Measurements from ENCODE around the gene TFEC.
"Not testable (repeated sequence)": the region's sequence is repeated elsewhere in the genome, so short reads cannot be mapped to it uniquely, and the experiment has no call there.

DNA sequence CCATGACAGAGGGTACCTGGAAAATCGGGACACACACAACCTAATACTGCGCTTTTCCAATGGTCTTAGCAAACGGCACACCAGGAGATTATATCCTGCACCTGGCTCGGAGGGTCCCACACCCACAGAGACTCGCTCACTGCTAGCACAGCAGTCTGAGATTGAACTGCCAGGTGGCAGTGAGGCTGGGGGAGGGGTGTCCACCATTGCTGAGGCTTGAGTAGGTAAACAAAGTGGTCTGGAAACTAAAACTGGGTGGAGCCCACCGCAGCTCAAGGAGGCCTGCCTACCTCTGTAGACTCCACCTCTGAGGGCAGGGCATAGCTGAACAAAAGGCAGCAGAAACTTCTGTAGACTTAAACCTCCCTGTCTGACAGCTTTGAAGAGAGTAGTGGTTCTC is 16.7 kb upstream of the TFEC start:
- TF ChIP-seq, protein P1, sequence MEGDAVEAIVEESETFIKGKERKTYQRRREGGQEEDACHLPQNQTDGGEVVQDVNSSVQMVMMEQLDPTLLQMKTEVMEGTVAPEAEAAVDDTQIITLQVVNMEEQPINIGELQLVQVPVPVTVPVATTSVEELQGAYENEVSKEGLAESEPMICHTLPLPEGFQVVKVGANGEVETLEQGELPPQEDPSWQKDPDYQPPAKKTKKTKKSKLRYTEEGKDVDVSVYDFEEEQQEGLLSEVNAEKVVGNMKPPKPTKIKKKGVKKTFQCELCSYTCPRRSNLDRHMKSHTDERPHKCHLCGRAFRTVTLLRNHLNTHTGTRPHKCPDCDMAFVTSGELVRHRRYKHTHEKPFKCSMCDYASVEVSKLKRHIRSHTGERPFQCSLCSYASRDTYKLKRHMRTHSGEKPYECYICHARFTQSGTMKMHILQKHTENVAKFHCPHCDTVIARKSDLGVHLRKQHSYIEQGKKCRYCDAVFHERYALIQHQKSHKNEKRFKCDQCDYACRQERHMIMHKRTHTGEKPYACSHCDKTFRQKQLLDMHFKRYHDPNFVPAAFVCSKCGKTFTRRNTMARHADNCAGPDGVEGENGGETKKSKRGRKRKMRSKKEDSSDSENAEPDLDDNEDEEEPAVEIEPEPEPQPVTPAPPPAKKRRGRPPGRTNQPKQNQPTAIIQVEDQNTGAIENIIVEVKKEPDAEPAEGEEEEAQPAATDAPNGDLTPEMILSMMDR (IDR thresholded peaks at IDR 0.05; ENCODE audit: poor library complexity): not testable (repeated sequence)
- not testable (repeated sequence) for TF ChIP-seq EZH2phosphoT487 (IDR thresholded peaks at IDR 0.05; ENCODE audit: low read depth, severe bottlenecking, unreplicated experiment); EZH2 (IDR thresholded peaks at IDR 0.05; ENCODE audit: borderline replicate concordance)

All from hepatocyte (in vitro differentiated cells).